NCI-H2196 (cell line): ENCODE data around the gene CDK5R1.
A peak's percentile ranks its signal among the peaks of the same experiment; 100 is the strongest.

Experiments
- DNase-seq: peaks from one replicate; lab custom pipeline; 2025; ENCODE audit not compliant: unreplicated experiment; lab: John Stamatoyannopoulos, UW

The CDK5R1 gene

GRCh38 chr17:32492264-32492589 is 5.4 kb downstream of the CDK5R1 start:
- DNase-seq: no peak

- no peak for DNase-seq
These were observed 6.0 kb downstream of the CDK5R1 start for GRCh38 chr17:32492648-32493289.

GRCh38 chr17:32493571-32493970 is 6.8 kb downstream of the CDK5R1 start:
- DNase-seq: no peak

GRCh38 chr17:32493976-32494513 is 7.3 kb downstream of the CDK5R1 start:
- no peak for DNase-seq

GRCh38 chr17:32494621-32495358 is 8.0 kb downstream of the CDK5R1 start:
- peak; percentile 66 for DNase-seq

- DNase-seq: no peak
These were observed 8.8 kb downstream of the CDK5R1 start for GRCh38 chr17:32495359-32496231.

- no peak for DNase-seq
These were observed 9.7 kb downstream of the CDK5R1 start for GRCh38 chr17:32496395-32497073.

GRCh38 chr17:32497431-32498205 is 10.8 kb downstream of the CDK5R1 start:
- DNase-seq: no peak

GRCh38 chr17:32498391-32498790 is 11.6 kb downstream of the CDK5R1 start:
- DNase-seq: no peak

GRCh38 chr17:32502013-32502412 is 15.2 kb downstream of the CDK5R1 start:
- DNase-seq: no peak

GRCh38 chr17:32502710-32503109 is 15.9 kb downstream of the CDK5R1 start:
- DNase-seq: no peak

GRCh38 chr17:32503251-32504165 is 16.7 kb downstream of the CDK5R1 start:
- no peak for DNase-seq

GRCh38 chr17:32504166-32504990 is 17.6 kb downstream of the CDK5R1 start:
- DNase-seq: no peak

- DNase-seq: no peak
These were observed 22.1 kb downstream of the CDK5R1 start for GRCh38 chr17:32508926-32509325.

GRCh38 chr17:32510466-32510865 is 23.7 kb downstream of the CDK5R1 start:
- DNase-seq: no peak

- DNase-seq: no peak
These were observed 25.5 kb downstream of the CDK5R1 start for GRCh38 chr17:32512328-32512727.

- DNase-seq: no peak
These were observed 26.8 kb downstream of the CDK5R1 start for GRCh38 chr17:32513579-32513978.

GRCh38 chr17:32514606-32515005 is 27.8 kb downstream of the CDK5R1 start:
- DNase-seq: no peak
